OCI-LY3 (cell line): ENCODE data around the gene LACRT.

Source experiments
- CTCF ChIP-seq: fragments of 200-600, 300-600 bp; sonication (generic); IDR thresholded peaks from 2 replicates; pipeline ENCODE4 v1.5.1; 2014; ENCODE audit warnings: antibody characterized with exemption, low read length, low read depth
- EZH2phosphoT487 ChIP-seq: fragments of 200-600 bp; shearing (Covaris generic); IDR thresholded peaks from 2 replicates; pipeline ENCODE4 v1.6.1; 2018; ENCODE audit warnings: antibody characterized with exemption, mixed run types, low read depth

GRCh38 chr12:54603872-54604271 is 30.8 kb downstream of the LACRT start:
- TF ChIP-seq CTCF, result no peak
- TF ChIP-seq EZH2phosphoT487, result no peak
